GM11168 (cell line): ENCODE measurements around the gene IFIT2.

Experiments
- in situ Hi-C: fragments of 300-500 bp; cut with MboI; formaldehyde crosslinking; loops from one replicate; pipeline ENCODE4 v1.12.0; 2022; ENCODE audit warnings: low sequenced_read_pairs; ENCODE audit not compliant: unreplicated experiment

IFIT2 gene

GRCh38 chr10:89355394-89355931 lies 53.6 kb downstream of the IFIT2 start:
- in situ Hi-C loops = no loop called here

DNA sequence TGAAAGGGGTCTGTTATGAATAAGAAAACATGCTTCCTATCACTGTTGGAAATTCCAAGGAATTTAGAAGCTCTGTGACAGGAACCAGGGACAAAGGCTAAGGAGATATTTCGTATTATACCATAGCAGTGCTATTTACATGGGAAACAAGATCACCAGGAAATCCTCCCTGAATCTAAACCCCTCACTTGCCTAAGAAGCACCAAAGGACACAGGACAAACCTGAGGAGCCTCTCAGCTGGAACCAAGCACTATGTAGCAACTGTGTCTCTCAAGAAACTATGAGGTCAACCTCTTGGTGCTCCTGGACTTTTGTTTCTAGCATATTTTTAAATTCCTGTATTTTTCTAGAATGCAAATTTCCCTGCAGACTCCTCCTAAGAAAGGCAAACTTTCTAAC lies 55.2 kb downstream of the IFIT2 start:
- in situ Hi-C loops = no loop called here

DNA sequence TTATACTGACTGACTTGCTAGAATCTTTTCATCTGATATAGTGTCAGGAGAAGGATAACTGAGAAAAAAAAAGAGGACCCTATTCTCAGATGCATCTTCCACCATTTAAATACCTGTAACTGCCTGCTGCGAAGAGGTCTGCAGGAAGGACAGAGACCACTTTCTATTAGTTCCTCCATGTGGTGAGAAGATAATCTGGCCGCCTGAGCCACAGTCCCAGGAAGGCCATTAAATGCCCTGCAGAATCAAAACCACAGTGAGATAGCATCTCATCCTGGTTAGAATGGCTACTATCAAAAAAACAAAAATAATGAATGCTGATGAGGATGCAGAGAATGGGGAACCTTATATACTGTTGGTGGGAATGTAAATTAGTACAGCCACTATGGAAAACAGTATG lies 56.1 kb downstream of the IFIT2 start:
- in situ Hi-C loops = no loop called here
